Left ventricle myocardium inferior (tissue), 1 donor: ENCODE data around the gene ZNF215. TPM values are rescaled to one million over a fixed set of nuclear protein-coding genes. Genes with fewer than 3 reads are reported as not detected.
"Not testable (repeated sequence)": the region's sequence is repeated elsewhere in the genome, so short reads cannot be mapped to it uniquely, and the experiment has no call there.

ENCODE experiments used
- DNase-seq: peaks from one replicate; pipeline ENCODE4 v3.0.0-alpha.2; 2020
- H3K27ac ChIP-seq: fragments of 200-600 bp; replicated peaks from 2 replicates; pipeline ENCODE4 v1.8.0; 2021
- H3K27me3 ChIP-seq: fragments of 200-600 bp; 2 replicates; pipeline ENCODE4 v1.8.0; 2021; ENCODE audit warnings: low read depth
- H3K36me3 ChIP-seq: fragments of 200-600 bp; 2 replicates; pipeline ENCODE4 v1.8.0; 2021
- H3K4me1 ChIP-seq: fragments of 200-600 bp; 2 replicates; pipeline ENCODE4 v1.8.0; 2021
- H3K4me3 ChIP-seq: fragments of 200-600 bp; 2 replicates; pipeline ENCODE4 v1.8.0; 2021; ENCODE audit warnings: mild to moderate bottlenecking, moderate library complexity
- H3K9me3 ChIP-seq: fragments of 200-600 bp; replicated peaks from 2 replicates; pipeline ENCODE4 v1.8.0; 2021
- CTCF ChIP-seq: fragments of 200-600 bp; IDR thresholded peaks from 2 replicates; pipeline ENCODE4 v1.8.0; 2021; ENCODE audit warnings: antibody characterized with exemption, mild to moderate bottlenecking, borderline replicate concordance
- intact Hi-C: fragments of 100-400 bp; cut with micrococcal nuclease; formaldehyde crosslinking; loops from one replicate; pipeline ENCODE4 v1.11.0; 2022
- long read RNA-seq: library from polyadenylated mRNA; unstranded; transcript quantifications from one replicate; pipeline ENCODE4 v2.0.0, GENCODE V29; 2021
- total RNA-seq: library from RNA; stranded (reverse); fragmentation: NEBNext Ultra II Directional; extraction: Animal tissue kit (Norgen Biotek cat#: 25700); gene quantifications from one replicate; pipeline ENCODE4 v1.2.1, GENCODE V29; 2021
- donor health status: DM: no; HTN: yes; CAD: no; lungs with severe emphysema.

Gene ZNF215
- total RNA-seq, result 0.77 TPM
- long read RNA-seq, result 0 reads

- H3K36me3 ChIP-seq, result no peaks in the 10 kb centered on the region
- peaks cover 17% of the 10 kb centered on the region for H3K4me1 ChIP-seq
- H3K27me3 ChIP-seq, result peaks cover 33% of the 10 kb centered on the region
- H3K4me3 ChIP-seq, result peak within 1 kb of the TSS; percentile 76
- peak; percentile 72 for DNase-seq
- no peaks in the 10 kb centered on the region for H3K9me3 ChIP-seq
- intact Hi-C loops, result no loop called here
- TF ChIP-seq CTCF, result no peak
- peak within 1 kb of the TSS; percentile 43 for H3K27ac ChIP-seq
Measured at GRCh38 chr11:6926208-6927029, at the start of gene ZNF215. TSS of gene ZNF215 (plus strand) at chr11:6926426. CDS start at chr11:6932273, 5,847 bp downstream.

- Histone ChIP-seq H3K9me3 (no peaks in the 10 kb centered on the region), H3K4me1 (no peaks in the 10 kb centered on the region), H3K4me3 (no peak overlapping the region), H3K27me3 (no peaks in the 10 kb centered on the region), H3K27ac (no peak overlapping the region), H3K36me3 (no peaks in the 10 kb centered on the region)
- no peak for TF ChIP-seq CTCF
- no peak for DNase-seq
- intact Hi-C loops, result no loop called here
Measured at GRCh38 chr11:6876914-6877313, 49.3 kb upstream of the ZNF215 start.

GRCh38 chr11:6882751-6883150 lies 43.5 kb upstream of the ZNF215 start:
- no peaks in the 10 kb centered on the region for H3K36me3 ChIP-seq
- no peaks in the 10 kb centered on the region for H3K4me1 ChIP-seq
- TF ChIP-seq CTCF, result no peak
- H3K27ac ChIP-seq, result no peak overlapping the region
- no peak for DNase-seq
- H3K9me3 ChIP-seq, result no peaks in the 10 kb centered on the region
- intact Hi-C loops, result no loop called here
- H3K27me3 ChIP-seq, result peaks cover 8% of the 10 kb centered on the region
- H3K4me3 ChIP-seq, result no peak overlapping the region

- H3K4me3 ChIP-seq, H3K27me3 ChIP-seq, H3K4me1 ChIP-seq, intact Hi-C loops, H3K27ac ChIP-seq, H3K36me3 ChIP-seq, DNase-seq, H3K9me3 ChIP-seq: not testable (repeated sequence)
Measured at GRCh38 chr11:6887711-6888110, 38.5 kb upstream of the ZNF215 start.

GRCh38 chr11:6888830-6889229 lies 37.4 kb upstream of the ZNF215 start:
- Histone ChIP-seq H3K4me1 (no peaks in the 10 kb centered on the region), H3K9me3 (peaks cover 10% of the 10 kb centered on the region), H3K4me3 (no peak overlapping the region), H3K36me3 (no peaks in the 10 kb centered on the region), H3K27ac (no peak overlapping the region), H3K27me3 (peaks cover 6% of the 10 kb centered on the region)
- no peak for TF ChIP-seq CTCF
- DNase-seq, result no peak
- intact Hi-C loops, result no loop called here

GRCh38 chr11:6889835-6890234 lies 36.4 kb upstream of the ZNF215 start:
- DNase-seq, result no peak
- no peaks in the 10 kb centered on the region for H3K4me1 ChIP-seq
- no peak overlapping the region for H3K27ac ChIP-seq
- no peak overlapping the region for H3K4me3 ChIP-seq
- H3K27me3 ChIP-seq, result no peaks in the 10 kb centered on the region
- H3K36me3 ChIP-seq, result no peaks in the 10 kb centered on the region
- TF ChIP-seq CTCF, result no peak
- H3K9me3 ChIP-seq, result peaks cover 10% of the 10 kb centered on the region
- intact Hi-C loops, result no loop called here
